Neural cell (in vitro differentiated cells): ENCODE measurements around the gene DENND4A. TPM values are rescaled to one million over a fixed set of nuclear protein-coding genes. Genes with fewer than 3 reads are reported as not detected.
A peak's percentile ranks its signal among the peaks of the same experiment; 100 is the strongest.

Source experiments
- H2AFZ ChIP-seq: fragments of 200-600, 300-800 bp; sonication (generic), shearing (Covaris generic); 2 replicates; pipeline ENCODE4 v1.6.0; 2014; ENCODE audit warnings: low read depth, mild to moderate bottlenecking, antibody characterized with exemption, low read length, moderate library complexity
- H3F3A ChIP-seq: fragments of 200-600 bp; shearing (Covaris generic); 2 replicates; pipeline ENCODE4 v1.6.1; 2016; ENCODE audit warnings: mild to moderate bottlenecking, moderate library complexity, mixed read lengths, antibody characterized with exemption, low read length; ENCODE audit not compliant: insufficient read depth, poor library complexity, severe bottlenecking
- H3K27ac ChIP-seq: fragments of 200-600, 300-800 bp; sonication (generic), shearing (Covaris generic); 2 replicates; pipeline ENCODE4 v1.5.1; 2014; ENCODE audit warnings: mild to moderate bottlenecking, low read length, moderate library complexity
- H3K27me3 ChIP-seq: fragments of 300-800, 200-600 bp; sonication (generic), shearing (Covaris generic); 2 replicates; pipeline ENCODE4 v1.6.0; 2014; ENCODE audit warnings: mild to moderate bottlenecking, low read depth, low read length, moderate library complexity; ENCODE audit not compliant: insufficient read depth
- H3K36me3 ChIP-seq: fragments of 300-800, 200-600 bp; sonication (generic), shearing (Covaris generic); 2 replicates; pipeline ENCODE4 v1.5.1; 2014; ENCODE audit warnings: mild to moderate bottlenecking, antibody characterized with exemption, low read length, moderate library complexity; ENCODE audit not compliant: insufficient read depth
- H3K4me2 ChIP-seq: fragments of 300-800, 200-600 bp; sonication (generic), shearing (Covaris generic); 2 replicates; pipeline ENCODE4 v1.6.0; 2014; ENCODE audit warnings: mild to moderate bottlenecking, low read length
- H3K4me3 ChIP-seq: fragments of 300-800, 200-600 bp; sonication (generic), shearing (Covaris generic); 2 replicates; pipeline ENCODE4 v1.5.1; 2014; ENCODE audit warnings: mild to moderate bottlenecking, low read length, moderate library complexity
- H3K79me2 ChIP-seq: fragments of 200-600 bp; shearing (Covaris generic); replicated peaks from 2 replicates; pipeline ENCODE4 v1.6.0; 2014; ENCODE audit warnings: mild to moderate bottlenecking, low read length, moderate library complexity; ENCODE audit not compliant: insufficient read depth
- H3K9ac ChIP-seq: fragments of 300-800, 200-600 bp; sonication (generic), shearing (Covaris generic); 2 replicates; pipeline ENCODE4 v1.6.1; 2016; ENCODE audit warnings: mild to moderate bottlenecking, low read length, mixed read lengths
- H3K9me2 ChIP-seq: fragments of 200-600 bp; shearing (Covaris generic); 2 replicates; pipeline ENCODE4 v1.6.1; 2016; ENCODE audit warnings: mild to moderate bottlenecking, low read length, mixed read lengths; ENCODE audit not compliant: insufficient read depth
- H3K9me3 ChIP-seq: fragments of 200-600, 300-800 bp; sonication (generic), shearing (Covaris generic); 2 replicates; pipeline ENCODE4 v1.6.1; 2016; ENCODE audit warnings: mild to moderate bottlenecking, mixed run types, low read length, moderate library complexity, mixed read lengths
- H4K20me1 ChIP-seq: fragments of 200-600 bp; shearing (Covaris generic); 2 replicates; pipeline ENCODE4 v1.6.1; 2016; ENCODE audit warnings: mild to moderate bottlenecking, mixed run types; ENCODE audit not compliant: insufficient read depth
- EP300 ChIP-seq: fragments of 450-650 bp; conservative IDR thresholded peaks from 2 replicates; pipeline ENCODE4 v1.6.1; 2014; ENCODE audit warnings: antibody characterized with exemption, mild to moderate bottlenecking, moderate library complexity; ENCODE audit not compliant: poor library complexity, severe bottlenecking
- EZH2 ChIP-seq: fragments of 200-600, 300-800 bp; shearing (Covaris generic), sonication (generic); IDR thresholded peaks from 2 replicates; pipeline ENCODE4 v1.6.1; 2014; ENCODE audit warnings: antibody characterized with exemption, low read length, borderline replicate concordance, mild to moderate bottlenecking; ENCODE audit not compliant: insufficient read depth, poor library complexity, severe bottlenecking
- MXI1 ChIP-seq: fragments of 450-650 bp; conservative IDR thresholded peaks from 2 replicates; pipeline ENCODE4 v1.6.1; 2014; ENCODE audit warnings: antibody characterized with exemption, mild to moderate bottlenecking; ENCODE audit not compliant: poor library complexity, severe bottlenecking
- POLR2AphosphoS5 ChIP-seq: IDR thresholded peaks from 2 replicates; pipeline ENCODE4 v1.6.1; 2012
- RAD21 ChIP-seq: fragments of 450-650 bp; conservative IDR thresholded peaks from 2 replicates; pipeline ENCODE4 v1.6.1; 2014; ENCODE audit warnings: antibody characterized with exemption, mild to moderate bottlenecking, moderate library complexity
- SMC3 ChIP-seq: fragments of 450-650 bp; conservative IDR thresholded peaks from 2 replicates; pipeline ENCODE4 v1.6.1; 2014; ENCODE audit warnings: antibody characterized with exemption, mild to moderate bottlenecking, moderate library complexity; ENCODE audit not compliant: poor library complexity
- TAF1 ChIP-seq: IDR thresholded peaks from 2 replicates; pipeline ENCODE4 v1.6.1; 2012; ENCODE audit warnings: low read depth
- polyA plus RNA-seq: library from polyadenylated mRNA; depleted of rRNA; stranded (reverse); fragments of >200 nt; gene quantifications from 2 replicates; pipeline ENCODE4 v1.2.3, GENCODE V29; 2014
- small RNA-seq, 3 experiments: library from RNA; depleted of rRNA; stranded (forward); fragments of <200 nt; gene quantifications; one replicate each; pipeline ENCODE3, GENCODE V24; 2012
- TF ChIP-seq, protein P1 (sequence below): fragments of 450-650 bp; IDR thresholded peaks from 2 replicates; pipeline ENCODE4 v1.5.1; 2014; ENCODE audit warnings: antibody characterized with exemption, mild to moderate bottlenecking, moderate library complexity; ENCODE audit not compliant: poor library complexity, severe bottlenecking
- TF ChIP-seq, protein P2 (sequence below): IDR thresholded peaks from 2 replicates; pipeline ENCODE4 v1.6.1; 2012; ENCODE audit warnings: borderline replicate concordance

Gene DENND4A
- polyA plus RNA-seq, 1 donor from 2014 or later = 7.5 TPM

DNA sequence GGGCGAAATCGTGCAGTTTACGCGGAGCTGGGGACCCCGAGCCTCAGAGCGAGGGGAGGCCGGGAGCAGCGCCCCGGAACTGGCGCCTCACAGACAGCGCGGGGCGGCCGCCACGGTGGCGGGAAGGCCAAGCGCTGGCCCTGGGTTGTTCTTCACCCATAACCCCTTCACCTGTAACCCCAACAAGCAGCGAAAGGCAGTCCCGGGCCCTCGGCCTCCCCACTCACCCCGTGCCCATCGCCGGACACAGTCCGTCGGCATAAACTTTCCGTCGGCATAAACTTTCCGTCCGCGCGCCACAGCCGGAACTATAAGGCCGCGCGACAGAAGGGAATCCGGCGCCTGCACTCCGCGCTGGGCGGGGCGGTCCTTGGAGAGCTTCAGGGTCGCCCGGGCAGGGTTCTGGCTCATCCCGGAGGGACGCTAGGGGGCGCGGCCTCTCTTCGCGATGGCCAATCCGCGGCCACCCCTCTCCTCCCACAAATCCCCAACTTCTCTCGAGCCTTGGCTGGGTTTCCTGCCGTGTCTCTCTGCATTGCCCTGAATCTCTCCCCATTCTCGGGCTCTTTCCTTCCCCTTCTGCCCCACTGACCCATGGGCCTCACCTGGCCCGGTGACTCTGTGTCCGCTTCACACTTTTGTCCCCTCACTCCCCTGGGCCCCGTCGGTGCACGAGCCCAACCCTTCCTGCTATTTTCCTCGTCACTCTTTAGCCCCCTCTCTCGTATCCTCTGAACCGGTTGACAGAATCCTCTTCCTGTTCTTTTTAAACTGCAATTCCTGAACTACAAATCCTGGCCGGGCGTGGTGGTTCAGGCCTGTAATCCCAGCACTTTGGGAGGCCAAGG is 181.0 kb downstream of the DENND4A start, which contains the start of gene INTS14:
INTS14 (minus strand) TSS at position 261 of the 848 bp plus-strand sequence. CDS start 3,751 bp downstream, outside the sequence.
- peak within 1 kb of the TSS; percentile 99 for H2AFZ ChIP-seq
- no peaks in the 10 kb centered on the region for H3F3A ChIP-seq

More for the DNA sequence above, 181.0 kb downstream of the DENND4A start, which contains the start of gene INTS14:
- Histone ChIP-seq H3K9ac (peak within 1 kb of the TSS; percentile 72), H4K20me1 (no peaks in the 10 kb centered on the region), H3K4me2 (peak within 1 kb of the TSS; percentile 94), H3K79me2 (peaks cover 4% of the 10 kb centered on the region), H3K9me3 (no peaks in the 10 kb centered on the region), H3K9me2 (no peaks in the 10 kb centered on the region), H3K4me3 (peak within 1 kb of the TSS; percentile 86), H3K36me3 (no peaks in the 10 kb centered on the region), H3K27ac (peak within 1 kb of the TSS; percentile 67), H3K27me3 (no peaks in the 10 kb centered on the region)
- no peak for TF ChIP-seq EP300
- TF ChIP-seq, protein P1, sequence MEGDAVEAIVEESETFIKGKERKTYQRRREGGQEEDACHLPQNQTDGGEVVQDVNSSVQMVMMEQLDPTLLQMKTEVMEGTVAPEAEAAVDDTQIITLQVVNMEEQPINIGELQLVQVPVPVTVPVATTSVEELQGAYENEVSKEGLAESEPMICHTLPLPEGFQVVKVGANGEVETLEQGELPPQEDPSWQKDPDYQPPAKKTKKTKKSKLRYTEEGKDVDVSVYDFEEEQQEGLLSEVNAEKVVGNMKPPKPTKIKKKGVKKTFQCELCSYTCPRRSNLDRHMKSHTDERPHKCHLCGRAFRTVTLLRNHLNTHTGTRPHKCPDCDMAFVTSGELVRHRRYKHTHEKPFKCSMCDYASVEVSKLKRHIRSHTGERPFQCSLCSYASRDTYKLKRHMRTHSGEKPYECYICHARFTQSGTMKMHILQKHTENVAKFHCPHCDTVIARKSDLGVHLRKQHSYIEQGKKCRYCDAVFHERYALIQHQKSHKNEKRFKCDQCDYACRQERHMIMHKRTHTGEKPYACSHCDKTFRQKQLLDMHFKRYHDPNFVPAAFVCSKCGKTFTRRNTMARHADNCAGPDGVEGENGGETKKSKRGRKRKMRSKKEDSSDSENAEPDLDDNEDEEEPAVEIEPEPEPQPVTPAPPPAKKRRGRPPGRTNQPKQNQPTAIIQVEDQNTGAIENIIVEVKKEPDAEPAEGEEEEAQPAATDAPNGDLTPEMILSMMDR = peak; percentile 83
- TF ChIP-seq RAD21 = peak; percentile 60
- no peak for TF ChIP-seq TAF1
- TF ChIP-seq, protein P2, sequence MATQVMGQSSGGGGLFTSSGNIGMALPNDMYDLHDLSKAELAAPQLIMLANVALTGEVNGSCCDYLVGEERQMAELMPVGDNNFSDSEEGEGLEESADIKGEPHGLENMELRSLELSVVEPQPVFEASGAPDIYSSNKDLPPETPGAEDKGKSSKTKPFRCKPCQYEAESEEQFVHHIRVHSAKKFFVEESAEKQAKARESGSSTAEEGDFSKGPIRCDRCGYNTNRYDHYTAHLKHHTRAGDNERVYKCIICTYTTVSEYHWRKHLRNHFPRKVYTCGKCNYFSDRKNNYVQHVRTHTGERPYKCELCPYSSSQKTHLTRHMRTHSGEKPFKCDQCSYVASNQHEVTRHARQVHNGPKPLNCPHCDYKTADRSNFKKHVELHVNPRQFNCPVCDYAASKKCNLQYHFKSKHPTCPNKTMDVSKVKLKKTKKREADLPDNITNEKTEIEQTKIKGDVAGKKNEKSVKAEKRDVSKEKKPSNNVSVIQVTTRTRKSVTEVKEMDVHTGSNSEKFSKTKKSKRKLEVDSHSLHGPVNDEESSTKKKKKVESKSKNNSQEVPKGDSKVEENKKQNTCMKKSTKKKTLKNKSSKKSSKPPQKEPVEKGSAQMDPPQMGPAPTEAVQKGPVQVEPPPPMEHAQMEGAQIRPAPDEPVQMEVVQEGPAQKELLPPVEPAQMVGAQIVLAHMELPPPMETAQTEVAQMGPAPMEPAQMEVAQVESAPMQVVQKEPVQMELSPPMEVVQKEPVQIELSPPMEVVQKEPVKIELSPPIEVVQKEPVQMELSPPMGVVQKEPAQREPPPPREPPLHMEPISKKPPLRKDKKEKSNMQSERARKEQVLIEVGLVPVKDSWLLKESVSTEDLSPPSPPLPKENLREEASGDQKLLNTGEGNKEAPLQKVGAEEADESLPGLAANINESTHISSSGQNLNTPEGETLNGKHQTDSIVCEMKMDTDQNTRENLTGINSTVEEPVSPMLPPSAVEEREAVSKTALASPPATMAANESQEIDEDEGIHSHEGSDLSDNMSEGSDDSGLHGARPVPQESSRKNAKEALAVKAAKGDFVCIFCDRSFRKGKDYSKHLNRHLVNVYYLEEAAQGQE = no peak
- peak; percentile 88 for TF ChIP-seq MXI1
- TF ChIP-seq SMC3 = peak; percentile 61
- no peak for TF ChIP-seq EZH2
- TF ChIP-seq POLR2AphosphoS5 = peak; percentile 82

Small RNAs within 50 kb of the gene (small RNA-seq; reads per million reads assigned to genes)
- gene MIR4511 (0 to 0.43 (median 0) reads per million in 3 experiments), gene SNORD13E (0 to 0.08 (median 0.03) reads per million in 3 experiments)

Other genes starting within 250 kb of the DENND4A start
- gene INTS14, start 181.2 kb downstream of the DENND4A start, polyA plus RNA-seq = 49.7 and 51.0 TPM in 2 replicates
- 0.20 and 0.72 TPM in 2 replicates for gene SLC24A1, start 170.4 kb downstream of the DENND4A start, polyA plus RNA-seq
- 600 and 620 TPM in 2 replicates for gene RAB11A, start 77.2 kb upstream of the DENND4A start, polyA plus RNA-seq